GM19035 (cell line): ENCODE data around the gene MIAT.

Source experiments
- ATAC-seq: cut with Tn5 transposase; IDR thresholded peaks from one replicate; pipeline ENCODE4 v1.9.1; 2021; ENCODE audit not compliant: unreplicated experiment

Gene MIAT

GRCh38 chr22:26724414-26724813 lies 67.0 kb downstream of the MIAT start:
- ATAC-seq = no peak

- no peak for ATAC-seq
Measured at GRCh38 chr22:26725012-26725676, 67.8 kb downstream of the MIAT start.
